H9 (cell line): Measurements from ENCODE around the gene TMEM131. TPM values are rescaled to one million over a fixed set of nuclear protein-coding genes. Genes with fewer than 3 reads are reported as not detected.

Experiments
- DNase-seq: peaks from one replicate; pipeline ENCODE4 v3.0.0-alpha.2; 2017
- H2AFZ ChIP-seq: one replicate; pipeline ENCODE4 v1.6.1; 2013; ENCODE audit warnings: mild to moderate bottlenecking, low read length, control low read depth, moderate library complexity
- H2AK5ac ChIP-seq: 2 replicates; pipeline ENCODE4 v1.6.1; 2013; ENCODE audit warnings: low read length, control low read depth, mixed read lengths; ENCODE audit not compliant: insufficient read length
- H2BK120ac ChIP-seq: one replicate; pipeline ENCODE4 v1.6.1; 2013; ENCODE audit warnings: low read depth, mild to moderate bottlenecking, low read length, control low read depth, inconsistent platforms; ENCODE audit not compliant: poor library complexity, severe bottlenecking
- H2BK12ac ChIP-seq: 2 replicates; pipeline ENCODE4 v1.6.1; 2013; ENCODE audit warnings: low read length, control low read depth, mixed read lengths, low read depth; ENCODE audit not compliant: insufficient read length
- H2BK15ac ChIP-seq: 2 replicates; pipeline ENCODE4 v1.6.1; 2013; ENCODE audit warnings: low read depth, low read length, control low read depth
- H2BK20ac ChIP-seq: one replicate; pipeline ENCODE4 v1.6.1; 2013; ENCODE audit warnings: low read depth, mild to moderate bottlenecking, low read length, control low read depth, inconsistent platforms; ENCODE audit not compliant: poor library complexity, severe bottlenecking
- H2BK5ac ChIP-seq: 2 replicates; pipeline ENCODE4 v1.6.1; 2013; ENCODE audit warnings: low read length, control low read depth, mixed read lengths; ENCODE audit not compliant: insufficient read length
- H3K14ac ChIP-seq: 2 replicates; pipeline ENCODE4 v1.6.1; 2013; ENCODE audit warnings: low read length, control low read depth; ENCODE audit not compliant: insufficient read depth
- H3K18ac ChIP-seq: 2 replicates; pipeline ENCODE4 v1.6.1; 2013; ENCODE audit warnings: low read depth, mild to moderate bottlenecking, mixed read lengths, low read length, control low read depth; ENCODE audit not compliant: insufficient read length
- H3K23ac ChIP-seq: 2 replicates; pipeline ENCODE4 v1.6.1; 2013; ENCODE audit warnings: low read length, control low read depth, mixed read lengths, low read depth; ENCODE audit not compliant: insufficient read length
- H3K23me2 ChIP-seq: 2 replicates; pipeline ENCODE4 v1.6.1; 2013; ENCODE audit warnings: low read depth, mild to moderate bottlenecking, mixed read lengths, low read length, control low read depth; ENCODE audit not compliant: insufficient read length, poor library complexity, severe bottlenecking
- H3K27ac ChIP-seq: 2 replicates; pipeline ENCODE4 v1.5.1; 2013; ENCODE audit warnings: low read length, control low read depth, mixed read lengths, low read depth; ENCODE audit not compliant: insufficient read length
- H3K27me3 ChIP-seq: 2 replicates; pipeline ENCODE4 v1.6.1; 2013; ENCODE audit warnings: low read length, control low read depth, inconsistent platforms; ENCODE audit not compliant: insufficient read depth
- H3K4ac ChIP-seq: 2 replicates; pipeline ENCODE4 v1.6.1; 2013; ENCODE audit warnings: low read depth, mild to moderate bottlenecking, control low read depth, inconsistent platforms, low read length, moderate library complexity
- H3K4me1 ChIP-seq: 2 replicates; pipeline ENCODE4 v1.6.1; 2013; ENCODE audit warnings: low read length, control low read depth, inconsistent platforms; ENCODE audit not compliant: insufficient read depth
- H3K4me2 ChIP-seq: 2 replicates; pipeline ENCODE4 v1.6.1; 2013; ENCODE audit warnings: low read length, control low read depth, mixed read lengths; ENCODE audit not compliant: insufficient read length, insufficient read depth
- H3K56ac ChIP-seq: 2 replicates; pipeline ENCODE4 v1.6.1; 2013; ENCODE audit warnings: low read depth, mild to moderate bottlenecking, mixed read lengths, low read length, control low read depth; ENCODE audit not compliant: insufficient read length
- H3K79me1 ChIP-seq: 2 replicates; pipeline ENCODE4 v1.6.1; 2013; ENCODE audit warnings: low read depth, mild to moderate bottlenecking, moderate library complexity, low read length, control low read depth, inconsistent platforms; ENCODE audit not compliant: insufficient read depth, poor library complexity, severe bottlenecking
- H3K79me2 ChIP-seq: 2 replicates; pipeline ENCODE4 v1.6.1; 2013; ENCODE audit warnings: low read length, control low read depth, inconsistent platforms; ENCODE audit not compliant: insufficient read depth
- H3K9ac ChIP-seq: 2 replicates; pipeline ENCODE4 v1.6.1; 2013; ENCODE audit warnings: low read length, control low read depth, mixed read lengths; ENCODE audit not compliant: insufficient read length; ENCODE audit errors: extremely low read depth
- H3K9me3 ChIP-seq: one replicate; pipeline ENCODE4 v1.6.1; 2013; ENCODE audit warnings: low read depth, low read length, inconsistent platforms; ENCODE audit not compliant: control insufficient read depth
- H3T11ph ChIP-seq: one replicate; pipeline ENCODE4 v1.6.1; 2013; ENCODE audit warnings: mild to moderate bottlenecking, low read length, control low read depth, inconsistent platforms
- H4K20me1 ChIP-seq: one replicate; pipeline ENCODE4 v1.6.1; 2013; ENCODE audit not compliant: control insufficient read depth, insufficient read length, insufficient read depth
- H4K5ac ChIP-seq: 2 replicates; pipeline ENCODE4 v1.6.1; 2013; ENCODE audit warnings: low read depth, mild to moderate bottlenecking, mixed read lengths, low read length, control low read depth; ENCODE audit not compliant: insufficient read length
- H4K8ac ChIP-seq: replicated peaks from 2 replicates; pipeline ENCODE4 v1.6.1; 2013; ENCODE audit warnings: low read length, control low read depth, mixed read lengths, low read depth; ENCODE audit not compliant: insufficient read length
- H4K91ac ChIP-seq: 2 replicates; pipeline ENCODE4 v1.6.1; 2013; ENCODE audit warnings: low read depth, mild to moderate bottlenecking, moderate library complexity, mixed read lengths, low read length, control low read depth; ENCODE audit not compliant: insufficient read length
- H3K27ac Mint-ChIP-seq, 3 experiments: 2 replicates in 2 of 3; 3 replicates in 1 of 3; pipeline ENCODE4 v1.8.0; 2020 to 2021; ENCODE audit warnings: mixed read lengths in 3 of 3, mild to moderate bottlenecking in 1 of 3, moderate library complexity in 1 of 3
- H3K27me3 Mint-ChIP-seq: 2 replicates; pipeline ENCODE4 v1.8.0; 2021; ENCODE audit warnings: low read depth, mild to moderate bottlenecking, moderate library complexity, mixed read lengths
- H3K36me3 Mint-ChIP-seq, 3 experiments: 2 replicates in 2 of 3; 3 replicates in 1 of 3; pipeline ENCODE4 v1.8.0; 2020 to 2021; ENCODE audit warnings: low read depth in 3 of 3, mixed read lengths in 3 of 3; ENCODE audit not compliant: insufficient read depth in 1 of 3
- H3K4me1 Mint-ChIP-seq, 2 experiments: 2 replicates each; pipeline ENCODE4 v1.8.0; 2020; ENCODE audit warnings: mixed read lengths in 2 of 2
- H3K4me3 Mint-ChIP-seq, 2 experiments: 2 replicates in 1 of 2; 3 replicates in 1 of 2; pipeline ENCODE4 v1.8.0; 2020 to 2021; ENCODE audit warnings: mild to moderate bottlenecking in 2 of 2, mixed read lengths in 2 of 2, moderate library complexity in 1 of 2
- H3K9me3 Mint-ChIP-seq, 2 experiments: 2 replicates in 1 of 2; 3 replicates in 1 of 2; pipeline ENCODE4 v1.8.0; 2020; ENCODE audit warnings: mild to moderate bottlenecking in 2 of 2, mixed read lengths in 2 of 2, moderate library complexity in 1 of 2
- CTCF ChIP-seq: fragments of 200-600 bp; sonication (generic); conservative IDR thresholded peaks from 3 replicates; pipeline ENCODE4 v1.8.0; 2021; ENCODE audit warnings: antibody characterized with exemption, mild to moderate bottlenecking
- total RNA-seq: library from RNA; stranded (reverse); gene quantifications from 2 replicates; pipeline ENCODE4 v1.2.1, GENCODE V29; 2021

The TMEM131 gene
- total RNA-seq, 1 experiment from 2014 or later, result 20.9 TPM

- Histone ChIP-seq H4K5ac (no peak overlapping the region), H3K14ac (no peak overlapping the region), H3K79me1 (no peaks in the 10 kb centered on the region), H3T11ph (no peak overlapping the region), H3K4me2 (no peak overlapping the region), H3K27me3 (no peaks in the 10 kb centered on the region), H3K23ac (no peak overlapping the region), H3K56ac (no peak overlapping the region), H2AK5ac (no peak overlapping the region), H3K79me2 (no peaks in the 10 kb centered on the region), H2BK5ac (no peak overlapping the region), H2BK120ac (no peak overlapping the region), H3K27ac (no peak overlapping the region), H2AFZ (no peak overlapping the region), H2BK15ac (no peak overlapping the region), H3K9ac (no peak overlapping the region), H3K18ac (no peak overlapping the region), H3K9me3 (no peaks in the 10 kb centered on the region), H4K8ac (no peak overlapping the region), H3K4ac (no peak overlapping the region), H3K4me1 (no peaks in the 10 kb centered on the region), H2BK20ac (no peak overlapping the region), H2BK12ac (no peak overlapping the region), H4K91ac (no peak overlapping the region), H4K20me1 (no peaks in the 10 kb centered on the region), H3K23me2 (no peaks in the 10 kb centered on the region)
- H3K9me3 Mint-ChIP-seq, result peaks cover 0 to 3% of the 10 kb centered on the region in 2 experiments; a peak in 2 of 5 replicates
- H3K36me3 Mint-ChIP-seq, result peaks cover 14 to 19% (median 18%) of the 10 kb centered on the region in 3 experiments
- no peak for DNase-seq
- peak overlapping the region in 1 of 3 experiments; percentile 6; a peak in 1 of 7 replicates for H3K27ac Mint-ChIP-seq
- no peak overlapping the region for H3K4me3 Mint-ChIP-seq
- H3K27me3 Mint-ChIP-seq, result no peaks in the 10 kb centered on the region
- H3K4me1 Mint-ChIP-seq, result peaks cover 18% of the 10 kb centered on the region in 2 experiments
- TF ChIP-seq CTCF, result no peak
These were observed 104.1 kb downstream of the TMEM131 start for GRCh38 chr2:97891611-97892010.
